NOMO-1 (cell line): Measurements from ENCODE around the gene SIL1.

ENCODE experiments used
- DNase-seq, 2 experiments: peaks; one replicate each; lab custom pipeline; 2025; ENCODE audit not compliant: unreplicated experiment in 2 of 2; lab: John Stamatoyannopoulos, UW

SIL1 gene

DNA sequence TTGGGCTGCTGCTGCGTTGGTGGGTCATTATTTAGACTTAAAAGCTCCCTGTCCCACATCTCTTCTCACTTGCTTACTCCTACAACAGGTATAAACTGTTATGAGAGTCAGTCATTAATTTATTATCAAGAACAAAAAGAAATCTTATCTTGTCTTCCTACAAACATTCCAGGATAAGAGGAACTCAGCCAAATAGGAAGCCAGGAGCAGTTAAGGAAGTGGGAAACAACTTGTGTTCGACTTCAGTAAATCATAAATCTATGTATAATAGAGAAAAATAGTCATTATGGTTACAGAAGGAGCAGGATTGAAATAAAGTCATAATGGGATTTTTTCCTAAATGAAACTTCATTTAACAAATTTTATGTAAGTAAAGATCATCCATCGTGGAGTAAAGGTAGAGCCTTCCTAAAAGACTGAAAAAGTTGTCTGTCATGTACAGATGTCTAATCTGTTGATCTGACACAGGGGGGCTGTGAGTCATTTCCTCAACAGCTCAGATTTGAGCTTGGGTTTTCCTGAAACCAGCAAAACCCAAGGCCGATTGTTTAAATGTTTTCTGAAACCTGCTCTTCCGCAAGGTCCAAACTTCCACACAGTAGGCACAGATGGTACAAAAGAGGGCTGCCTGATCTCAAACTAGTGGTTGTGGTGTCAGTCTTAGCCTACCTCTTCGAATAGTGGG, 297.7 kb downstream of the SIL1 start:
- DNase-seq = no peak

DNA sequence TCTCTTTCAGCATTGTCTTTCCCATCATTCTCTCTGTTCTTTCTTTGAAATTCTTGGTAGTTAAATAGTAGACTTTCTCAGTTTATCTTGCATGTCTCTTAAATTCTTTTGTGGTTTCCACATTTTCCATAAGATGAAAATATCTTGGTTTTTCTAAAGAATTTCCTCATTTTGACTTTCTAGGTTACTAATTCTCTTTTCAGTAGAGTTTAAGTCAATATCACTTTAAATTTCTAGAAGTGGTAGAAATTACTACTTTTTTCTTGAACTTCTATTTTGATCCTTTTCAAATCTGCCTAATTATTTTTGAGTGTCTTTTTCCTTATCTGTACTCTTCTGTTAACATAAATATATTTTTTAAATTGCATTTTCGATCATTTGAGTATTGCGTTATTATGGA, 299.4 kb downstream of the SIL1 start:
- DNase-seq = no peak

DNA sequence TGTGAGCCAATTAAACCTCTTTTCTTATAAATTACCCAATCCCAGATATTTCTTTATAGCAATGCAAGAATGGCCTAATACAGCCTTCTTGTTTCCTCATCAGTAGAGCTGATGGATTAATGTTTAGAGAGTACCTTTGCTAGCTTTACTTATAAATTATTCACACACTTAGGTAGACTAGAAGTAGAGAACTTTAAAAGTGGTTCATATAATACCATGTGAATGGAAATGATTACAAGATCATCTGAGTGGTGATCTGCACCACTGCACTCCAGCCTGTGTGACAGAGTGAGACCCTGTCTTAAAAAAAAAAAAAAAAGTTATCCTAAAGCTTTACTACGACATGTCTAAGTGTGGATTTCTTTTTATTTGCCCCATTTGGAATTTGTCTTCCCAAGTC, 299.9 kb downstream of the SIL1 start:
- no peak for DNase-seq
